ENCODE measurements around the gene NR4A1.

The NR4A1 gene

DNA sequence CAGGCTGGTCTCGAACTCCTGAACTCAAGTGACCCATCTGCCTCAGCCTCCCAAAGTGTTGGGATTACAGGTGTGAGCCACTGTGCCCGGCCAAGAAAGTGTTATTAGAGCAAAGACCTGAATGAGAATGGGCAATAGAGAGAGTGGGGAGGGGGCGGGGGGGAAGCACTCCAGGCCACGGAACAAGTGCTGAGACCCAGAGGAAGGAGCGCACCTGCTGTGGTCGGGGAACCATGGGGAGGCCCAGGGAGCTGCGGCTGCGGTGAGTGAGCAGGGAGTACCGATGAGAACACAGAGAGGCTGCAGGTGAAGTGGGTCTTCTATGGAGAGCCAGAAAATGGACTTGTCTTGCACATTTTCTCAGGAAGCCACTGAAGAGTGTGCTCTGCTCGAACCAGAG is 39.0 kb downstream of the NR4A1 start:
- TF ChIP-seq, protein P1, sequence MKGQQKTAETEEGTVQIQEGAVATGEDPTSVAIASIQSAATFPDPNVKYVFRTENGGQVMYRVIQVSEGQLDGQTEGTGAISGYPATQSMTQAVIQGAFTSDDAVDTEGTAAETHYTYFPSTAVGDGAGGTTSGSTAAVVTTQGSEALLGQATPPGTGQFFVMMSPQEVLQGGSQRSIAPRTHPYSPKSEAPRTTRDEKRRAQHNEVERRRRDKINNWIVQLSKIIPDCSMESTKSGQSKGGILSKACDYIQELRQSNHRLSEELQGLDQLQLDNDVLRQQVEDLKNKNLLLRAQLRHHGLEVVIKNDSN (IDR thresholded peaks at IDR 0.05) = no peak
- TF ChIP-seq YY1 (IDR thresholded peaks at IDR 0.05; ENCODE audit: low read depth) (no peak), FOXM1 (IDR thresholded peaks at IDR 0.05; ENCODE audit: borderline replicate concordance, low read depth) (no peak), EGR1 (IDR thresholded peaks at IDR 0.05) (no peak), TEAD4 (IDR thresholded peaks at IDR 0.05) (no peak)
- TF ChIP-seq, protein P2, sequence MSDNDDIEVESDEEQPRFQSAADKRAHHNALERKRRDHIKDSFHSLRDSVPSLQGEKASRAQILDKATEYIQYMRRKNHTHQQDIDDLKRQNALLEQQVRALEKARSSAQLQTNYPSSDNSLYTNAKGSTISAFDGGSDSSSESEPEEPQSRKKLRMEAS (IDR thresholded peaks at IDR 0.05) = no peak

DNA sequence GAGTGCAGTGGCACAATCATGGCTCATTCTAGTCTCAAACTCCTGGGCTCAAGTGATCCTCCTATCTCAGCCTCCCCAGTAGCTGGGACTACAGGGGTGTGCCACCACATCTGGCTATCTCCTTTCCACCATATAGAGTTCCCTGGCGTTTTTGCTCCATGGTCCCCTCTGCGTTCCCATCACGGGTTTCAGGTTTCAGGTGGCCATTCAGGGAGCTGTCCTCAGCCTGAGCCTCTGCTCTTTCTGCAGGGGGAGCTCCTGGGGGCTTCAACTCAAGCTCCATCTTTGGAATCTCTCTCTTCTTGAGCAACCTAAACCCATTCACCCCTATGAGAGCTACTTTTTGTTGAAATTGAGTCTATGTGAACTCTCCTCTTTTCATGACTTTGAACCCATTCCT is 39.8 kb downstream of the NR4A1 start:
- no peak for TF ChIP-seq EGR1 (IDR thresholded peaks at IDR 0.05)
- no peak for TF ChIP-seq NFIC (IDR thresholded peaks at IDR 0.05)
- TF ChIP-seq, protein P2 (IDR thresholded peaks at IDR 0.05) = no peak
- TF ChIP-seq CREB1 (IDR thresholded peaks at IDR 0.05; ENCODE audit: low read depth) = no peak
- TF ChIP-seq FOXM1 (IDR thresholded peaks at IDR 0.05; ENCODE audit: borderline replicate concordance, low read depth) = no peak
- no peak for TF ChIP-seq ZBTB7A (IDR thresholded peaks at IDR 0.05; ENCODE audit: low read depth)
- TF ChIP-seq, protein P3, sequence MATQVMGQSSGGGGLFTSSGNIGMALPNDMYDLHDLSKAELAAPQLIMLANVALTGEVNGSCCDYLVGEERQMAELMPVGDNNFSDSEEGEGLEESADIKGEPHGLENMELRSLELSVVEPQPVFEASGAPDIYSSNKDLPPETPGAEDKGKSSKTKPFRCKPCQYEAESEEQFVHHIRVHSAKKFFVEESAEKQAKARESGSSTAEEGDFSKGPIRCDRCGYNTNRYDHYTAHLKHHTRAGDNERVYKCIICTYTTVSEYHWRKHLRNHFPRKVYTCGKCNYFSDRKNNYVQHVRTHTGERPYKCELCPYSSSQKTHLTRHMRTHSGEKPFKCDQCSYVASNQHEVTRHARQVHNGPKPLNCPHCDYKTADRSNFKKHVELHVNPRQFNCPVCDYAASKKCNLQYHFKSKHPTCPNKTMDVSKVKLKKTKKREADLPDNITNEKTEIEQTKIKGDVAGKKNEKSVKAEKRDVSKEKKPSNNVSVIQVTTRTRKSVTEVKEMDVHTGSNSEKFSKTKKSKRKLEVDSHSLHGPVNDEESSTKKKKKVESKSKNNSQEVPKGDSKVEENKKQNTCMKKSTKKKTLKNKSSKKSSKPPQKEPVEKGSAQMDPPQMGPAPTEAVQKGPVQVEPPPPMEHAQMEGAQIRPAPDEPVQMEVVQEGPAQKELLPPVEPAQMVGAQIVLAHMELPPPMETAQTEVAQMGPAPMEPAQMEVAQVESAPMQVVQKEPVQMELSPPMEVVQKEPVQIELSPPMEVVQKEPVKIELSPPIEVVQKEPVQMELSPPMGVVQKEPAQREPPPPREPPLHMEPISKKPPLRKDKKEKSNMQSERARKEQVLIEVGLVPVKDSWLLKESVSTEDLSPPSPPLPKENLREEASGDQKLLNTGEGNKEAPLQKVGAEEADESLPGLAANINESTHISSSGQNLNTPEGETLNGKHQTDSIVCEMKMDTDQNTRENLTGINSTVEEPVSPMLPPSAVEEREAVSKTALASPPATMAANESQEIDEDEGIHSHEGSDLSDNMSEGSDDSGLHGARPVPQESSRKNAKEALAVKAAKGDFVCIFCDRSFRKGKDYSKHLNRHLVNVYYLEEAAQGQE (IDR thresholded peaks at IDR 0.05; ENCODE audit: low read depth) = no peak
- TF ChIP-seq TCF12 (IDR thresholded peaks at IDR 0.05; ENCODE audit: low read depth) = no peak

DNA sequence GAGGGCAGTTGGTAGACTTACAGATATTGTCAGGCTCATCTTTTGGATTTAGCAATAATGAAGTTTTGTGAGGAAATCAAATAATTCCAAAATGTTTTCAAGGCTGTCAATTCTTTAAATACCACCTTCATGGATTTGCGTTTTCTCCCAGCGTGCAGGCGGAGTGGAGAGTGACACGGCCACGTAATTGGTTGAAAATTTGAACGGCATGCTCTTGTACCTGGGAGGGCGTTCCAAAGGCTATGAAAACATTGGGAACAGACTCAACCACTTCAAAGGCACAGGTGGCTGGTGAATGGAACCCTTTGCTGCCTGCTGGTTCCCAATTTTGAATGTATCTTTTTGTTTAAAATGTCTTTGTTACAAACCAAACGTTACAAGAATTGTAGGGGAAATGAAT is 40.6 kb downstream of the NR4A1 start:
- TF ChIP-seq RAD21 (IDR thresholded peaks at IDR 0.05; ENCODE audit: low read depth) (no peak), EGR1 (IDR thresholded peaks at IDR 0.05) (no peak)
- TF ChIP-seq, protein P1 (IDR thresholded peaks at IDR 0.05) = no peak

DNA sequence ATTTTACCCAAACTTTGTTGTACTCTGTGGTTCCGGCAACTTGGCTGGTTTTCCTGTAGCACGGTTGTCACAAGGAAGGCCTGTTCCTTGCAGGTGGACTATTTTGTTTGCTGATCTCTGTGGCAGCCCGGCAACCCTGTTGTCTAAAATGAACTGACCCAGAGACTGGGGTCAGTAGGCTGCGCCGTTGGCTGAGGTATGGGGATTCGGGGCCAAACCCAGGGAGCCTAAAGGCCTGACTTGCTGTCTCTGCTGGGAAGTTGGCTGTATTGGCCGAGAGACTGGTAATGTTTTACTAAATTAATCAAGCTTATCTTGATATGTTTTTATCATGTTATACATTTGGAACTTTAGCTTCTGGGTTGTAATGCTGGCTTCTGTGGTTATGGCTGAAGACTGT is 42.1 kb downstream of the NR4A1 start:
- TF ChIP-seq YY1 (IDR thresholded peaks at IDR 0.05; ENCODE audit: low read depth) (no peak), RAD21 (IDR thresholded peaks at IDR 0.05; ENCODE audit: low read depth) (no peak), TEAD4 (IDR thresholded peaks at IDR 0.05) (no peak), CEBPB (IDR thresholded peaks at IDR 0.05) (no peak)
- TF ChIP-seq, protein P1 (IDR thresholded peaks at IDR 0.05) = no peak

DNA sequence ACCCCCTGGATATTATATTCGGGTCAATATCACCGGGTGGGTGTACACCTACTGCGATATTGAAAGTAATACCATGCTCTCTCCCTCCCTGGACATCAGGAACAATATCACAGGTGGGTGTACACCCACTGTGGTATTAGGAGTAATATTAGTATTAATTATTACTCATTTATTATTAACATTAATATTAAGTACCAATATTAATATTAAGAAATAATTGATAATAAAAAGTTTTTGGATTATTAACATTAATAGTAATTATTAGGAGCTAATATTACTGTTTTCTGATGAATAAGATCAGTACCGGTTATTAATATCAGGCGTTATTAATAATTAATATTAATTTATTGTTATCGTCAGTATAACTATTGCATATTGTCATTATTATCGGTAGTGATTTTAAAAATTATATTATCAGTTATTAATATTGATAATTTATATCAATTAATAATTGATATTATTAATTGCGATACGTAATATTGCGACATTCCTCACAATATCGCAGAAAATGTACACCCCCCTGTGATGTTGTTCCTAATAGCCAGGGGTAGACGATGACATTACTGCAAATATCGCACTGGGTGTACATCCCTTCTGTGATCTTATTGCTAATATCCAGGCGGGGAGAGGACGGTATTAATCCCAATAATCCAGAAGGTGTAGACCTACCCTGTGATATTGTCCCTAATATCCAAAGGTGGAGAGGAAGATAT is 45.2 kb downstream of the NR4A1 start:
- TF ChIP-seq EGR1 (IDR thresholded peaks at IDR 0.05) = no peak
- TF ChIP-seq TCF12 (IDR thresholded peaks at IDR 0.05; ENCODE audit: low read depth) = no peak
- no peak for TF ChIP-seq TEAD4 (IDR thresholded peaks at IDR 0.05)
- TF ChIP-seq YY1 (IDR thresholded peaks at IDR 0.05; ENCODE audit: low read depth) = no peak
- TF ChIP-seq CEBPB (IDR thresholded peaks at IDR 0.05) = no peak
- TF ChIP-seq EP300 (IDR thresholded peaks at IDR 0.05; ENCODE audit: borderline replicate concordance) = no peak
- TF ChIP-seq ZBTB7A (IDR thresholded peaks at IDR 0.05; ENCODE audit: low read depth) = no peak
- no peak for TF ChIP-seq CREB1 (IDR thresholded peaks at IDR 0.05; ENCODE audit: low read depth)
- no peak for TF ChIP-seq FOXM1 (IDR thresholded peaks at IDR 0.05; ENCODE audit: borderline replicate concordance, low read depth)

DNA sequence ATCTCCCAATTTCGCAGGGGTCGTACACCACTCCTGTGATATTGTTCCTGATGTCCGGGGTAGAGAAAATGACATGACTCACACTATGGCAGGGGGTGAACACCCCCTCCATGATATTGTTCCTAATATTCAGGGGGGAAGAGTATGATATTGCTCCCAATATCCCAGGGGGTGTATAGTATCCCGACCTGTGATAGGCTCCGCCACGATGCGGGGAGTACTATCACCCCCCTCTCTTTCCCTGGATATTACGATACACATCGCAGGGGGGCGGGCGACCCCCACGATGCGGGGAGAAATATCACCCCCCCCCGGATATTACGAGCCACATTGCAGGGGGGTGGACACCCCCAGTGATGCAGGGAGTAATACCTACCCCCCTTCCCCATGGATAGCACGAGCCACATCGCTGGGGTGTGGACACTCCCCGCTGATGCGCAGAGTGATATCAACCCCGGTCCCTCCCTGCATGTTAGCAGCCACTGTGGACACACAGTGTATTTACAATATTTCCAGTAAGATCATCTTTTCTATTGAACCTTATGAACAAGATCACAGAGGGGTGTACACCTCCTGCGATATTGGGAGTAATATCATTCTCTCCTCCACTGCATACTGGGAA is 45.9 kb downstream of the NR4A1 start:
- TF ChIP-seq ZBTB7A (IDR thresholded peaks at IDR 0.05; ENCODE audit: low read depth) = no peak
- TF ChIP-seq, protein P2 (IDR thresholded peaks at IDR 0.05) = no peak
- TF ChIP-seq EP300 (IDR thresholded peaks at IDR 0.05; ENCODE audit: borderline replicate concordance) = no peak
- no peak for TF ChIP-seq CEBPB (IDR thresholded peaks at IDR 0.05)
- TF ChIP-seq TEAD4 (IDR thresholded peaks at IDR 0.05) = no peak
- TF ChIP-seq TCF12 (IDR thresholded peaks at IDR 0.05; ENCODE audit: low read depth) = no peak
- TF ChIP-seq TAF1 (IDR thresholded peaks at IDR 0.05; ENCODE audit: low read depth) = no peak
- TF ChIP-seq, protein P1 (IDR thresholded peaks at IDR 0.05) = no peak
- TF ChIP-seq, protein P3 (IDR thresholded peaks at IDR 0.05; ENCODE audit: low read depth) = no peak
